ENCODE results near the gene TMEM80.

Gene TMEM80

GRCh38 chr11:660281-660680 lies 35.3 kb upstream of the TMEM80 start:
- intact Hi-C loops (cut with DNase I; ENCODE audit: low total_unique reads) = loop anchor here (5.0 kb wide), 1 partner anchor 62 kb away; no protein-coding TSS in a partner anchor
- peaks cover 10 to 55% (median 31%) of the 10 kb centered on the region in 3 donors for H3K36me3 ChIP-seq
- DNase-seq = no peak

GRCh38 chr11:660681-661444 lies 34.8 kb upstream of the TMEM80 start:
- H3K9me3 ChIP-seq = no peaks in the 10 kb centered on the region
- intact Hi-C loops (cut with DNase I; ENCODE audit: low total_unique reads) = loop anchor here (5.0 kb wide), 1 partner anchor 61 kb away; no protein-coding TSS in a partner anchor
- no peak for TF ChIP-seq CTCF (IDR thresholded peaks at IDR 0.05)
- no peaks in the 10 kb centered on the region for H3K27me3 ChIP-seq
- no peak overlapping the region for H3K27ac ChIP-seq
- no peak overlapping the region for H3K4me3 ChIP-seq
- no peak for DNase-seq
- H3K4me1 ChIP-seq = peaks cover 0 to 9% (median 0%) of the 10 kb centered on the region in 4 donors
- peaks cover 9 to 58% (median 35%) of the 10 kb centered on the region in 3 donors for H3K36me3 ChIP-seq

More at GRCh38 chr11:660281-660680, 35.3 kb upstream of the TMEM80 start:
- Histone ChIP-seq H3K4me1 (peaks cover 0 to 5% (median 0%) of the 10 kb centered on the region in 4 donors), H3K27me3 (no peaks in the 10 kb centered on the region), H3K4me3 (no peak overlapping the region), H3K27ac (no peak overlapping the region), H3K9me3 (no peaks in the 10 kb centered on the region)
- TF ChIP-seq CTCF (IDR thresholded peaks at IDR 0.05) = no peak

GRCh38 chr11:662689-663274 lies 32.8 kb upstream of the TMEM80 start:
- Histone ChIP-seq H3K4me1 (peaks cover 0 to 9% (median 0%) of the 10 kb centered on the region in 4 donors), H3K4me3 (no peak overlapping the region), H3K36me3 (peaks cover 9 to 54% (median 41%) of the 10 kb centered on the region in 3 donors), H3K9me3 (no peaks in the 10 kb centered on the region), H3K27ac (no peak overlapping the region), H3K27me3 (no peaks in the 10 kb centered on the region)
- peak; percentile 50 to 70 for TF ChIP-seq CTCF (IDR thresholded peaks at IDR 0.05)
- DNase-seq = peak in 1 of 2 donors; percentile 37
- intact Hi-C loops (cut with DNase I; ENCODE audit: low total_unique reads) = loop anchor here (5.0 kb wide), 1 partner anchor 60 kb away; no protein-coding TSS in a partner anchor

GRCh38 chr11:665062-665703 lies 30.4 kb upstream of the TMEM80 start:
- Histone ChIP-seq H3K4me3 (no peak overlapping the region), H3K36me3 (peaks cover 5 to 33% (median 25%) of the 10 kb centered on the region in 3 donors), H3K27ac (no peak overlapping the region), H3K27me3 (no peaks in the 10 kb centered on the region), H3K4me1 (peaks cover 0 to 9% (median 0%) of the 10 kb centered on the region in 4 donors), H3K9me3 (no peaks in the 10 kb centered on the region)
- no peak for DNase-seq
- intact Hi-C loops (cut with DNase I; ENCODE audit: low total_unique reads) = no loop called here
- no peak for TF ChIP-seq CTCF (IDR thresholded peaks at IDR 0.05)

GRCh38 chr11:665704-666281 lies 29.8 kb upstream of the TMEM80 start:
- Histone ChIP-seq H3K9me3 (no peaks in the 10 kb centered on the region), H3K27ac (no peak overlapping the region), H3K27me3 (no peaks in the 10 kb centered on the region), H3K36me3 (peaks cover 5 to 27% (median 19%) of the 10 kb centered on the region in 3 donors), H3K4me3 (no peak overlapping the region), H3K4me1 (peaks cover 0 to 9% (median 0%) of the 10 kb centered on the region in 4 donors)
- intact Hi-C loops (cut with DNase I; ENCODE audit: low total_unique reads) = no loop called here
- no peak for TF ChIP-seq CTCF (IDR thresholded peaks at IDR 0.05)
- peak in 1 of 2 donors; percentile 35 for DNase-seq

Measured in tibial artery (tissue), 4 donors.